HepG2 (cell line): Measurements from ENCODE around the gene TNFAIP6. TPM values are rescaled to one million over a fixed set of nuclear protein-coding genes. Genes with fewer than 3 reads are reported as not detected.
A peak's percentile ranks its signal among the peaks of the same experiment; 100 is the strongest.

Experiments used
- ATAC-seq: fragments of 200-7000 bp; cut with Tn5 transposase; 3 replicates; pipeline ENCODE4 v1.9.1; 2020; ENCODE audit warnings: mild to moderate bottlenecking, moderate library complexity
- BruUV-seq: library from RNA; stranded (reverse); fragments of 400-500 nt; replicated peaks from 2 replicates; lab custom pipeline; 2021; lab: Mats Ljungman, UMichigan
- CTCF ChIA-PET: fragments of 300-600 bp; formaldehyde crosslinking; extraction: SDS; loops from one replicate; lab custom pipeline; 2021; ENCODE audit warnings: low total read pairs, inconsistent platforms, low intra/inter-chr PET ratio; lab: Yijun Ruan, JAX
- POLR2A ChIA-PET: fragments of 350-600 bp; sonication (Branson Sonifier 250); formaldehyde crosslinking; loops from one replicate; lab custom pipeline; 2020; ENCODE audit warnings: antibody characterized with exemption, inconsistent platforms; lab: Yijun Ruan, JAX
- DNase-seq: peaks from one replicate; pipeline ENCODE4 v3.0.0-alpha.2; 2015; ENCODE audit warnings: low spot score
- FAIRE-seq: peaks from 3 replicates; lab custom pipeline; 2011; peaks lifted over from hg19 to GRCh38; lab: Jason Lieb, UNC
- H2AFZ ChIP-seq: one replicate; pipeline ENCODE4 v1.6.1; 2011; ENCODE audit warnings: low read length, inconsistent platforms
- H3K27ac ChIP-seq: fragments of 300-600 bp; 3 replicates; pipeline ENCODE4 v1.8.0; 2011; ENCODE audit warnings: mixed run types, mild to moderate bottlenecking, mixed read lengths, low read length, inconsistent platforms; ENCODE audit not compliant: insufficient read depth; ENCODE audit errors: extremely low read length
- H3K27me3 ChIP-seq, 2 experiments: fragments of 200-600 bp in 1 of 2; 2 replicates in 1 of 2; 3 replicates in 1 of 2; pipeline versions ENCODE4 v1.6.0 to v1.8.0; 2011; ENCODE audit warnings: low read length in 2 of 2, mild to moderate bottlenecking in 2 of 2, moderate library complexity in 2 of 2, inconsistent platforms in 1 of 2; ENCODE audit not compliant: insufficient read depth in 2 of 2, control insufficient read depth in 1 of 2
- H3K36me3 ChIP-seq, 2 experiments: fragments of 200-600 bp in 1 of 2; replicated peaks in 1 of 2; 2 replicates in 1 of 2; 3 replicates in 1 of 2; pipeline versions ENCODE4 v1.5.1 to v1.8.0; 2011; ENCODE audit warnings: low read length in 2 of 2, inconsistent platforms in 1 of 2; ENCODE audit not compliant: insufficient read depth in 2 of 2, control insufficient read depth in 1 of 2
- H3K4me1 ChIP-seq: 2 replicates; pipeline ENCODE4 v1.5.1; 2012; ENCODE audit warnings: low read length, inconsistent platforms; ENCODE audit not compliant: insufficient read depth
- H3K4me2 ChIP-seq: 2 replicates; pipeline ENCODE4 v1.6.0; 2011; ENCODE audit warnings: low read depth, low read length, inconsistent platforms
- H3K4me3 ChIP-seq, 3 experiments: fragments of 200-600 bp in 1 of 3; sonication (generic), shearing (Covaris generic) in 1 of 3; replicated peaks in 1 of 3; 2 replicates each; pipeline ENCODE4 v1.5.1; 2011 to 2016; ENCODE audit warnings: low read length in 3 of 3, inconsistent platforms in 2 of 3, low read depth in 2 of 3, mild to moderate bottlenecking in 2 of 3, control low read depth in 1 of 3, mixed read lengths in 1 of 3; ENCODE audit not compliant: insufficient read depth in 1 of 3
- H3K79me2 ChIP-seq: one replicate; pipeline ENCODE4 v1.6.1; 2011; ENCODE audit warnings: low read length, inconsistent platforms; ENCODE audit not compliant: insufficient read depth
- H3K9ac ChIP-seq: 2 replicates; pipeline ENCODE4 v1.6.0; 2011; ENCODE audit warnings: mild to moderate bottlenecking, low read depth, low read length, inconsistent platforms; ENCODE audit not compliant: insufficient read depth
- H3K9me3 ChIP-seq: 2 replicates; pipeline ENCODE4 v1.5.1; 2012; ENCODE audit warnings: mild to moderate bottlenecking, low read length
- H4K20me1 ChIP-seq: 2 replicates; pipeline ENCODE4 v1.6.0; 2011; ENCODE audit warnings: inconsistent platforms, mild to moderate bottlenecking, low read length, moderate library complexity; ENCODE audit not compliant: insufficient read depth
- HIC2 ChIP-seq: sonication (generic); formaldehyde crosslinking; IDR thresholded peaks from 2 replicates; pipeline ENCODE4 v1.9.0; 2022; ENCODE audit warnings: low read depth, missing genetic modification reagents
- ZNF354B ChIP-seq: sonication (generic); formaldehyde crosslinking; IDR thresholded peaks from 2 replicates; pipeline ENCODE4 v1.8.0; 2022; ENCODE audit warnings: mild to moderate bottlenecking, missing genetic modification reagents
- ZSCAN12 ChIP-seq: sonication (generic); formaldehyde crosslinking; IDR thresholded peaks from 2 replicates; pipeline ENCODE4 v1.9.0; 2021; ENCODE audit warnings: mild to moderate bottlenecking, missing genetic modification reagents
- ZSCAN31 ChIP-seq: sonication (generic); formaldehyde crosslinking; IDR thresholded peaks from 2 replicates; pipeline ENCODE4 v1.5.0; 2020; ENCODE audit warnings: low read depth, mild to moderate bottlenecking, missing genetic modification reagents
- WGBS: methylation state at CpG from one replicate; pipeline ENCODE4 v1.1.6; 2017; ENCODE audit warnings: low lambda C conversion rate; 5-methylcytosine and 5-hydroxymethylcytosine counted together
- in situ Hi-C: cut with HindIII; loops from 2 replicates; pipeline ENCODE4 v1.10.0; 2017; ENCODE audit warnings: low pct_unique_long_range_greater_than_20kb; ENCODE audit not compliant: extremely low pct_ligation_motif_present
- intact Hi-C: fragments of 100-400 bp; cut with micrococcal nuclease; formaldehyde crosslinking; loops from one replicate; pipeline ENCODE4 v1.10.0; 2022; ENCODE audit not compliant: unreplicated experiment
- polyA plus RNA-seq, 8 experiments: library from polyadenylated mRNA; depleted of rRNA in 3 of 8; stranded (reverse) in 7 of 8; unstranded in 1 of 8; fragments of >200 nt; fragmentation: Illumina TruSeq in 4 of 8; extraction: Trizol in 4 of 8; gene quantifications; 2 replicates each; pipeline versions ENCODE4 v1.2.1 to v1.2.3, GENCODE V29; 2011 to 2016; ENCODE audit warnings: low read depth in 4 of 8, missing spikeins in 1 of 8, mixed read lengths in 1 of 8; ENCODE audit not compliant: insufficient read depth in 1 of 8
- total RNA-seq, 5 experiments: library from RNA; depleted of rRNA; stranded (reverse); fragments of >200 nt; fragmentation: Illumina TruSeq; extraction: Trizol; gene quantifications; 2 replicates each; pipeline ENCODE4 v1.2.3, GENCODE V29; 2016; ENCODE audit warnings: low read depth in 1 of 5
- TF ChIP-seq, protein P1 (sequence below): sonication (generic); formaldehyde crosslinking; IDR thresholded peaks from 2 replicates; pipeline ENCODE4 v1.4.0; 2020; ENCODE audit warnings: missing genetic modification reagents, mild to moderate bottlenecking, borderline replicate concordance
- TF ChIP-seq, protein P2 (sequence below): sonication (generic); formaldehyde crosslinking; IDR thresholded peaks from 2 replicates; pipeline ENCODE4 v1.4.0; 2020; ENCODE audit warnings: missing genetic modification reagents
- TF ChIP-seq, protein P3 (sequence below): IDR thresholded peaks from 2 replicates; pipeline ENCODE4 v1.6.1; 2016; ENCODE audit warnings: missing biosample characterization, missing genetic modification reagents, low read depth

TNFAIP6 gene
- total and polyA plus RNA-seq, 2 of the 13 experiments (the other 11 are each of a cell fraction or from before 2014, with no cell fraction given) = not detected

DNA sequence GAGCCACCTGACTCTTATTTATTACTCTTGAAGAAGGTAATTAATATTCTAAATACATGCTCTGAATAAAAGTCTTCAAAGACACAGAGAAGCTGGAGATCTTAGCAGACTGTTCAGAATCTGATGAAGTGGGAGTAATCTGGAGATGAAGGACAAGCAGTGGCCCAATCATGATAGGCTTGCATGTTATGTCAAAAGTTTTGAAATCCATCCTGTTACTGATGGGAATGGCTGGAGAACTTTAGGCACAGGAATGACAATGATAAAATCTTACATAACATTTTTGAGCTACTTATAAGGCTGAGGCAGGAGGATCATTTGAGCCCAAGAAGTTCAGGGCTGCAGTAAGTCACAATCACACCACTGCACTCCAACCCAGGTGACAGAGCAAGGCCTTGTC is 49.9 kb downstream of the TNFAIP6 start (continued):
- no peak for TF ChIP-seq HIC2 (CRISPR knock-in tag)

DNA sequence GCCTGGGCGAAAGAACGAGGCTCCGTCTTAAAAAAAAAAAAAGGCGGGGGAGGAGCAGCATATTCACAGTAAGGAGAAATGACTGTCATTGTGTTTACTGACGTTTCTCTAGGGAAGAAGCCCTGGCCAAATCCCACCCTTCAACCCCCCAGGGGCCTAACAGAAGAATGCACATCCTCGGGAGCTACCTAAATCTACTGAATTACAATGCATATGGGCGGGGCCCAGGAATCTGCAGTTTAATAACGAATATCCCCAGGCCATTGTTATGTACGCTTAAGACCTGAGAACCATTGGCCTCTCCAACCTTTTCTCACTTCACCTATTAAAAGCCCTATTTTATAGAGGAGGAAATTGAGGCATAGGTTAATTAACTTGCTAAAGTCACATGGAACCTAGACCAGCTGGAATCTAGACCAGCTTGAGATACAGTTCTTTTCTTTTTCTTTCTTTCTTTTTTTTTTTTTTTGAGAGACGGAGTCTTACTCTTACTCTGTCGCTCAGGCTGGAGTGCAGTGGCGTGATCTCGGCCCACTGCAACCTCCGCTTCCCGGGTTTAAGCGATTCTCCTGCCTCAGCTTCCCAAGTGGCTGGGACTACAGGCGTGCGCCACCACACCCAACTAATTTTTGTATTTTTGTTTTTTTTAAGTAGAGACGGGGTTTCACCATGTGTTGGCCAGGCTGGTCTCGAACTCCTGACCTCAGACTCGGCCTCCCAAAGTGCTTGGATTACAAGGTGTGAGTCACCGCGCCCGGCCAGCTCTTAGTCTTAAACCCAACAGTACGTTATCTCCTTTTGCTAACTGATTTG is 51.6 kb downstream of the TNFAIP6 start:
- ATAC-seq = no peak
- Histone ChIP-seq H2AFZ (peak overlapping the region; percentile 85), H3K4me1 (peaks cover 35% of the 10 kb centered on the region), H3K27me3 (no peaks in the 10 kb centered on the region), H3K36me3 (peaks cover 3 to 25% of the 10 kb centered on the region in 2 experiments; a peak in 4 of 5 replicates), H4K20me1 (peaks cover 4% of the 10 kb centered on the region; the same call in 1 of the 2 replicates), H3K4me3 (peak overlapping the region; percentile 81 to 99 (median 85); a peak in 5 of 6 replicates), H3K9ac (peak overlapping the region; percentile 93; the same call in 1 of the 2 replicates), H3K9me3 (no peaks in the 10 kb centered on the region), H3K79me2 (peaks cover 33% of the 10 kb centered on the region), H3K4me2 (peak overlapping the region; percentile 82), H3K27ac (no peak overlapping the region)
- POLR2A ChIA-PET = interaction anchor here (1.4 kb wide), 1 partner anchor 1822 kb away, joined by 5 read pairs; no protein-coding TSS in a partner anchor
- intact Hi-C loops (no loop called here), in situ Hi-C loops (no loop called here)
- 79% methylated on average over 25 of the region's 25 CpGs for WGBS
- DNase-seq = no peak
- CTCF ChIA-PET = no interaction called here
- no peak for FAIRE-seq
- no TSS peak for BruUV-seq
- no peak for TF ChIP-seq ZSCAN31
- TF ChIP-seq HIC2 (CRISPR knock-in tag) = no peak
- TF ChIP-seq, protein P1, sequence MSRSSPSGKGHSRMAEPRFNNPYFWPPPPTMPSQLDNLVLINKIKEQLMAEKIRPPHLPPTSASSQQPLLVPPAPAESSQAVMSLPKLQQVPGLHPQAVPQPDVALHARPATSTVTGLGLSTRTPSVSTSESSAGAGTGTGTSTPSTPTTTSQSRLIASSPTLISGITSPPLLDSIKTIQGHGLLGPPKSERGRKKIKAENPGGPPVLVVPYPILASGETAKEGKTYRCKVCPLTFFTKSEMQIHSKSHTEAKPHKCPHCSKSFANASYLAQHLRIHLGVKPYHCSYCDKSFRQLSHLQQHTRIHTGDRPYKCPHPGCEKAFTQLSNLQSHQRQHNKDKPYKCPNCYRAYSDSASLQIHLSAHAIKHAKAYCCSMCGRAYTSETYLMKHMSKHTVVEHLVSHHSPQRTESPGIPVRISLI (CRISPR knock-in tag) = no peak
- no peak for TF ChIP-seq ZSCAN12
- no peak for TF ChIP-seq ZNF354B (CRISPR knock-in tag)
- TF ChIP-seq, protein P2, sequence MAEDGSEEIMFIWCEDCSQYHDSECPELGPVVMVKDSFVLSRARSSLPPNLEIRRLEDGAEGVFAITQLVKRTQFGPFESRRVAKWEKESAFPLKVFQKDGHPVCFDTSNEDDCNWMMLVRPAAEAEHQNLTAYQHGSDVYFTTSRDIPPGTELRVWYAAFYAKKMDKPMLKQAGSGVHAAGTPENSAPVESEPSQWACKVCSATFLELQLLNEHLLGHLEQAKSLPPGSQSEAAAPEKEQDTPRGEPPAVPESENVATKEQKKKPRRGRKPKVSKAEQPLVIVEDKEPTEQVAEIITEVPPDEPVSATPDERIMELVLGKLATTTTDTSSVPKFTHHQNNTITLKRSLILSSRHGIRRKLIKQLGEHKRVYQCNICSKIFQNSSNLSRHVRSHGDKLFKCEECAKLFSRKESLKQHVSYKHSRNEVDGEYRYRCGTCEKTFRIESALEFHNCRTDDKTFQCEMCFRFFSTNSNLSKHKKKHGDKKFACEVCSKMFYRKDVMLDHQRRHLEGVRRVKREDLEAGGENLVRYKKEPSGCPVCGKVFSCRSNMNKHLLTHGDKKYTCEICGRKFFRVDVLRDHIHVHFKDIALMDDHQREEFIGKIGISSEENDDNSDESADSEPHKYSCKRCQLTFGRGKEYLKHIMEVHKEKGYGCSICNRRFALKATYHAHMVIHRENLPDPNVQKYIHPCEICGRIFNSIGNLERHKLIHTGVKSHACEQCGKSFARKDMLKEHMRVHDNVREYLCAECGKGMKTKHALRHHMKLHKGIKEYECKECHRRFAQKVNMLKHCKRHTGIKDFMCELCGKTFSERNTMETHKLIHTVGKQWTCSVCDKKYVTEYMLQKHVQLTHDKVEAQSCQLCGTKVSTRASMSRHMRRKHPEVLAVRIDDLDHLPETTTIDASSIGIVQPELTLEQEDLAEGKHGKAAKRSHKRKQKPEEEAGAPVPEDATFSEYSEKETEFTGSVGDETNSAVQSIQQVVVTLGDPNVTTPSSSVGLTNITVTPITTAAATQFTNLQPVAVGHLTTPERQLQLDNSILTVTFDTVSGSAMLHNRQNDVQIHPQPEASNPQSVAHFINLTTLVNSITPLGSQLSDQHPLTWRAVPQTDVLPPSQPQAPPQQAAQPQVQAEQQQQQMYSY (CRISPR knock-in tag) = no peak
- TF ChIP-seq, protein P3, sequence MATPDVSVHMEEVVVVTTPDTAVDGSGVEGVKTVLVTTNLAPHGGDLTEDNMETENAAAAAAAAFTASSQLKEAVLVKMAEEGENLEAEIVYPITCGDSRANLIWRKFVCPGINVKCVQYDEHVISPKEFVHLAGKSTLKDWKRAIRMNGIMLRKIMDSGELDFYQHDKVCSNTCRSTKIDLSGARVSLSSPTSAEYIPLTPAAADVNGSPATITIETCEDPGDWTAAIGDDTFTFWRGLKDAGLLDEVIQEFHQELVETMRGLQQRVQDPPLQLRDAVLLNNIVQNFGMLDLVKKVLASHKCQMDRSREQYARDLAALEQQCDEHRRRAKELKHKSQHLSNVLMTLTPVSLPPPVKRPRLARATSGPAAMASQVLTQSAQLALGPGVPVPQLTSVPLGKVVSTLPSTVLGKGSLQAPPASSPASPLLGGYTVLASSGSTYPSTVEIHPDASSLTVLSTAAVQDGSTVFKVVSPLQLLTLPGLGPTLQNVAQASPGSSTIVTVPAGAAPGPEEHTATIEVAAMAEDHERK (CRISPR knock-in tag) = no peak
